Stomach (tissue), 4 donors: Measurements from ENCODE around the gene F11.

Experiments
- CTCF ChIP-seq, 7 experiments: fragments of 450-650 bp in 4 of 7; fragments of 200-600 bp in 3 of 7; sonication (generic) in 3 of 7; IDR thresholded peaks; one replicate each; pipeline ENCODE4 v1.5.1; 2016 to 2019; ENCODE audit warnings: antibody characterized with exemption in 7 of 7, control low read depth in 2 of 7, mild to moderate bottlenecking in 1 of 7
- POLR2A ChIP-seq, 4 donors: fragments of 450-650 bp; IDR thresholded peaks; one replicate each; pipeline ENCODE4 v1.6.1; 2016; ENCODE audit warnings: antibody characterized with exemption in 4 of 4, control low read depth in 2 of 4, mild to moderate bottlenecking in 1 of 4, moderate library complexity in 1 of 4

- TF ChIP-seq CTCF (IDR thresholded peaks at IDR 0.05), result no peak
- no peak for TF ChIP-seq POLR2A (IDR thresholded peaks at IDR 0.05)
Observed at GRCh38 chr4:186271081-186271678, 5.2 kb downstream of the F11 start.
